Thymus (tissue), 11 donors: ENCODE results near the gene CCDC149. TPM values are rescaled to one million over a fixed set of nuclear protein-coding genes. Genes with fewer than 3 reads are reported as not detected.

Experiments
- DNase-seq, 9 donors: peaks; one replicate each; pipeline ENCODE4 v3.0.0-alpha.2; 2013; ENCODE audit warnings: low spot score in 9 of 9, low read depth in 6 of 9, missing footprints in 1 of 9
- H3K27ac ChIP-seq, 2 donors: one replicate each; pipeline ENCODE4 v1.5.1; 2013; ENCODE audit warnings: control low read depth in 1 of 2, low read depth in 1 of 2, low read length in 1 of 2, mild to moderate bottlenecking in 1 of 2, moderate library complexity in 1 of 2
- H3K27me3 ChIP-seq, 2 donors: one replicate each; pipeline ENCODE4 v1.5.1; 2013; ENCODE audit warnings: low read length in 1 of 2; ENCODE audit not compliant: control insufficient read depth in 2 of 2, insufficient read depth in 1 of 2
- H3K36me3 ChIP-seq, 2 donors: one replicate each; pipeline ENCODE4 v1.5.1; 2013; ENCODE audit warnings: low read length in 1 of 2, mild to moderate bottlenecking in 1 of 2, moderate library complexity in 1 of 2; ENCODE audit not compliant: control insufficient read depth in 2 of 2, insufficient read depth in 2 of 2
- H3K4me1 ChIP-seq, 2 donors: one replicate each; pipeline ENCODE4 v1.5.1; 2013; ENCODE audit warnings: low read length in 2 of 2; ENCODE audit not compliant: control insufficient read depth in 2 of 2, insufficient read depth in 2 of 2
- H3K4me3 ChIP-seq, 2 donors: one replicate each; pipeline ENCODE4 v1.5.1; 2013; ENCODE audit warnings: low read length in 2 of 2, control low read depth in 1 of 2, mild to moderate bottlenecking in 1 of 2
- H3K9me3 ChIP-seq, 2 donors: one replicate each; pipeline ENCODE4 v1.5.1; 2013; ENCODE audit warnings: low read length in 1 of 2, mild to moderate bottlenecking in 1 of 2; ENCODE audit not compliant: control insufficient read depth in 2 of 2, insufficient read depth in 1 of 2
- WGBS: extraction: QIAGEN DNeasy Blood & Tissue Kit; methylation state at CpG from one replicate; pipeline ENCODE4 v1.1.7; 2013; 5-methylcytosine and 5-hydroxymethylcytosine counted together
- polyA plus RNA-seq: library from polyadenylated mRNA; stranded (reverse); fragments of 200-250 nt; gene quantifications from one replicate; pipeline ENCODE4 v1.2.3, GENCODE V29; 2013
- total RNA-seq: library from RNA; stranded (reverse); fragments of 120-200 nt; gene quantifications from one replicate; pipeline ENCODE4 v1.2.4, GENCODE V29; 2013
- donor health status: healthy.

The CCDC149 gene
- total and polyA plus RNA-seq, 2 donors: 1.5 to 6.2 TPM

GRCh38 chr4:24935856-24936255 is 23.0 kb upstream of the CCDC149 start:
- no peaks in the 10 kb centered on the region for H3K9me3 ChIP-seq
- no peak overlapping the region for H3K4me3 ChIP-seq
- no peaks in the 10 kb centered on the region for H3K36me3 ChIP-seq
- no peak for DNase-seq
- H3K27me3 ChIP-seq: no peaks in the 10 kb centered on the region
- no peaks in the 10 kb centered on the region for H3K4me1 ChIP-seq
- H3K27ac ChIP-seq: no peak overlapping the region
- 100% methylated on average over 2 of the region's 2 CpGs for WGBS

DNA sequence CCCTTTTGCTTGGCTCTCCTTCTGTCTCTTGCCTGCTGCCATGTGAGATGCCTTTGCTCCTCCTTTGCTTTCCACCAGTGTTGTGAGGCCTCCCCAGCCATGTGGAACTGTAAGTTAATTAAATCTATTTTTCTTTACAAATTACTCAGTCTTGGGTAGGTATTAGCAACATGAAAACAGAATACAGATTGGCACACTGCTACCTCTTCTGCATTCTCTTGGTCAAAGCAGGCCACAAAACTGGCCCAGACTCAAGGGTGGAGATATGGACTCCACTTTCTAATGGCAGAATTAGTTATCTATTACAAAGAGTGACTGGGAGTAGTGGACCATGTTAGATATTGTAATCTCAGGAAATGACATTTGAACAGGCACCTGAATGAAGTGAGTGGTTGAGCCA is 21.5 kb upstream of the CCDC149 start:
- no peak overlapping the region for H3K27ac ChIP-seq
- no peaks in the 10 kb centered on the region for H3K4me1 ChIP-seq
- no peaks in the 10 kb centered on the region for H3K27me3 ChIP-seq
- no peak for DNase-seq
- no peaks in the 10 kb centered on the region for H3K9me3 ChIP-seq
- H3K36me3 ChIP-seq: no peaks in the 10 kb centered on the region
- H3K4me3 ChIP-seq: no peak overlapping the region

DNA sequence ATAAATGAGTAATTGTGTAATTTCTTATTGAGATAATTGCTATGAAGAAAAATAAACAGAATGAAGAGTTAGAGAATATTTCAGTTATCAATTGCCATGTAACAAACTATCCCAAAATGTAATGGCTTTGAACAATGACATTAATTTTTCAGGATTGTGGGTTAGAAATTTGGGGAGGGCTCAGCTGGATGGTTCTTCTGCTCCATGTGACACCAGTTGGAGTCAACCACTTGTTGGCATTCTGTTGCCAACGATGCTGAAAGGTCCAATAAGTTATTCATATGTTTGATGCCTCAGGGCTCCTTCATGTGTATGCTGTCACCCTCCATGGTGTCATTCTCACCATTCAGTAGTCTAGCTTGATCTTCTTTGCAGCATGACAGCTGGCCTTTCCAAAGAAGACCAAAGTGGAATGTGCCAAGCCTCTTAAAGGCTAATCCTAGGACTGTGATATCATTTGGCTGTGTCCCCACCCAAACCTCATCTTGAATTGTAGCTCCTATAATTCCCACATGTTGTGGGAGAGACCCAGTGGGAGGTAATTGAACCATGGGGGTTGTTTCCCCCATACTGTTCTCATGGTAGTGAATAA is 20.9 kb upstream of the CCDC149 start:
- 71% methylated on average over 1 of the region's 1 CpG for WGBS
- Histone ChIP-seq H3K36me3 (no peaks in the 10 kb centered on the region), H3K27me3 (no peaks in the 10 kb centered on the region), H3K4me1 (no peaks in the 10 kb centered on the region), H3K9me3 (no peaks in the 10 kb centered on the region), H3K4me3 (no peak overlapping the region), H3K27ac (no peak overlapping the region)
- no peak for DNase-seq

DNA sequence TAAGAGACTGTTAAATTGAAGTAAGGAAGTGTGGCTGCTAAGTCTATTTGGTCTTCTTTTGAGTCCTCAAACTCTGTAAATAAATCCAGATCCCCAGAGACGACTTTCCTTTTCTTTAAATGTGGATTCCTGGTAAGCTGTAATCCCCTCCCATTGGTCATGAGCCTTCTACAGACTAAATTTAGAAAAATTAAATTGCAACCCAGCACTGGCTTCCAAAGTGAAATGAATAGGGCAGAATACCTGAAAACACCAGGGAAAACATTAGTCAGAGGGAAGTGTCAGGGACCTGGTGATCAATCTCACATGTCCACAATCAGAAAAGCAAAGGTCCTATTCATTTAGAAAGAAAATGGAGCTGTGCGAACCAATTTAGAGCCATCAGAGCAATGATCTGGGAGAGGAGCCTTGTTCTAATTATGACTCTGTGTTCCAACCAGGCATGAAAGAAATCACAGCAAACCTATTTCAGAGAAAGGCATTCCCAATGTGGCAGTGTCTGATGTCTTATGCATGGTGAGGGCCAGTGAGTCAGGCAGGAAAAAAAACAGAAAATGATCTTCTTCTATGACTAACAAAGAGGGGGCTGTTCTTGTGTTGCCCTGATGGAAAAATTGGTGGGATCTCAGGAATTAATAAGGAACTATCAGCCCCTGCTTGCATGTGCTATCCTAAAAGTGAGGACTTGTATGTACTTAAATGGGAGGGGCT is 19.8 kb upstream of the CCDC149 start:
- H3K4me3 ChIP-seq: no peak overlapping the region
- H3K27me3 ChIP-seq: no peaks in the 10 kb centered on the region
- H3K9me3 ChIP-seq: no peaks in the 10 kb centered on the region
- WGBS: 83% methylated on average over 2 of the region's 2 CpGs
- no peak for DNase-seq
- no peaks in the 10 kb centered on the region for H3K4me1 ChIP-seq
- no peaks in the 10 kb centered on the region for H3K36me3 ChIP-seq
- no peak overlapping the region for H3K27ac ChIP-seq

DNA sequence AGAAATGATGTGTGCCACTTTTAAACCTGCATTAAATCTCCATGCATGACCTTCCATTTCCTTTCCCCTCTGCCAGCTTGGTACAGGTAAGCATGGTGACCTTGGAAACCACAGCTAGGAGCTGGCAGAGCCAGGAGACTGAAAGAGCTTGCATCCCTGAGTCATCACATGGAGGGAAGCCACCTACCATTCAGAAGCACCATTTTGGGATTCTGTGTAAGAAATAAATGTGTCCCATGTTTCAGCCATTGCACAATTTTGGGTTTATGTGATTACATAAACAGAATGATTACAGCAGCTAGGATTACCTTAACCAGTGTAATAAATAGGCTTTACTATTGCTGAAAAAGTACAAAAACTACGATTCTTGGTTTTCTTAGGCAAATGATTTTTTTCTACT is 17.3 kb upstream of the CCDC149 start:
- DNase-seq: no peak
- WGBS: 91% methylated on average over 1 of the region's 1 CpG

DNA sequence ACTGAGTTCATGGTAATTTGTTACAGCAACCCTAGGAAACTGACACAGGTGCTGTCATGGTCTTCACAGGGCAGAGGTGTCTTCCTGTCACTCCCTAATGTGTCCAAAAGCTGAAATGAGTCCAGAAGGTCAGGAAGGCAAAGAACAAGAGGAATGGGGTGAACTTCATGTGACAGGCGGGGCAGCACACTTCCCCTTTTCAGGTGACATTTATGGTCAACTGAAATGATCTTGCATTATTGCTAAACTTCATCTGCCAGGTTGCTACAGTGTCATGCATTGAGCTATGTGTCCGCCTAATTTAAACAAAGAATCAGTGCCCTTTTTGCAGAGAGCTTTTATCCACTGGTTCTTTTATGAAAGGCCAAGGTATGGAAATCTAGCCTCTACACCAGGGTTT is 15.9 kb upstream of the CCDC149 start:
- 87% methylated on average over 2 of the region's 2 CpGs for WGBS
- DNase-seq: no peak
- H3K4me1 ChIP-seq: no peaks in the 10 kb centered on the region
- no peak overlapping the region for H3K27ac ChIP-seq
- H3K9me3 ChIP-seq: no peaks in the 10 kb centered on the region
- no peaks in the 10 kb centered on the region for H3K36me3 ChIP-seq
- no peak overlapping the region for H3K4me3 ChIP-seq
- no peaks in the 10 kb centered on the region for H3K27me3 ChIP-seq

More for the DNA sequence above, 17.3 kb upstream of the CCDC149 start:
- H3K4me3 ChIP-seq: no peak overlapping the region
- no peak overlapping the region for H3K27ac ChIP-seq
- H3K9me3 ChIP-seq: no peaks in the 10 kb centered on the region
- no peaks in the 10 kb centered on the region for H3K36me3 ChIP-seq
- no peaks in the 10 kb centered on the region for H3K27me3 ChIP-seq
- H3K4me1 ChIP-seq: no peaks in the 10 kb centered on the region

- H3K36me3 ChIP-seq: no peaks in the 10 kb centered on the region
- H3K4me1 ChIP-seq: no peaks in the 10 kb centered on the region
- no peaks in the 10 kb centered on the region for H3K27me3 ChIP-seq
- no peak for DNase-seq
- WGBS: 81% methylated on average over 4 of the region's 4 CpGs
- H3K9me3 ChIP-seq: no peaks in the 10 kb centered on the region
- no peak overlapping the region for H3K4me3 ChIP-seq
- H3K27ac ChIP-seq: no peak overlapping the region
Observed at GRCh38 chr4:24927049-24927448, 14.2 kb upstream of the CCDC149 start.

DNA sequence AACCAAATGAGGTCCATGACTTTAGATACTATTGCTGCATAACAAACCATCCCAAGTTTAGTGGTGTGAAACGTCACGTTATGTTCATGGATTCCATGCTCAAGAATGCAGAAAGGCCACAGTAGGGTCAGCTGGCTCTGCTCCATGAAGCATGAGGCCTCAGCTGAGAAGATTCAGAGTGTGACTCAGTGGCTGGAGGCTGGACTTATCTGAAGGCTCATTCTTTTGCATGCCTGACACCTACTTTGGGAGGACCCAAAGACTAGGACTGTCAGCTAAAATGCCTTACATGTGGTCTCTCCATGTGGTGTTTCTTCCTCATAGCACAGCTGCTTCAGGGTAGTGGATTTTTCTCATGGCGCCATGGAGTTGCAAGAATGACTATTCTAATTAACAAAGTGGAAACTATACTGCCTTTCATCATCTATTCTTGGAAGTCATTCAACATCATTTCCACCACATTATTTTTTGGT is 11.5 kb upstream of the CCDC149 start:
- WGBS: 94% methylated on average over 3 of the region's 3 CpGs
- H3K4me1 ChIP-seq: no peaks in the 10 kb centered on the region
- no peaks in the 10 kb centered on the region for H3K27me3 ChIP-seq
- DNase-seq: no peak
- H3K9me3 ChIP-seq: no peaks in the 10 kb centered on the region
- no peaks in the 10 kb centered on the region for H3K36me3 ChIP-seq
- no peak overlapping the region for H3K27ac ChIP-seq
- no peak overlapping the region for H3K4me3 ChIP-seq

GRCh38 chr4:24923550-24923949 is 10.7 kb upstream of the CCDC149 start:
- no peaks in the 10 kb centered on the region for H3K36me3 ChIP-seq
- no peaks in the 10 kb centered on the region for H3K4me1 ChIP-seq
- H3K27ac ChIP-seq: no peak overlapping the region
- H3K4me3 ChIP-seq: no peak overlapping the region
- H3K27me3 ChIP-seq: no peaks in the 10 kb centered on the region
- 96% methylated on average over 1 of the region's 1 CpG for WGBS
- DNase-seq: no peak
- no peaks in the 10 kb centered on the region for H3K9me3 ChIP-seq
